Activated naive CD4-positive, alpha-beta T cell treated with anti-CD3 and anti-CD28 coated beads, Interleukin-2, amount 50 U/mL, for 16 hours (primary cell): ENCODE results near the gene ZNF362.
A peak's percentile ranks its signal among the peaks of the same experiment; 100 is the strongest.

Experiments
- DNase-seq: peaks from one replicate; pipeline ENCODE4 v3.0.0-alpha.2; 2020

Gene ZNF362

GRCh38 chr1:33246171-33246570 is 10.1 kb upstream of the ZNF362 start:
- DNase-seq, result no peak

GRCh38 chr1:33247545-33247944 is 8.7 kb upstream of the ZNF362 start:
- no peak for DNase-seq

GRCh38 chr1:33248244-33248643 is 8.0 kb upstream of the ZNF362 start:
- DNase-seq, result no peak

GRCh38 chr1:33249422-33249821 is 6.9 kb upstream of the ZNF362 start:
- no peak for DNase-seq

- no peak for DNase-seq
These were observed 6.1 kb upstream of the ZNF362 start for GRCh38 chr1:33250217-33250616.

- DNase-seq, result no peak
These were observed 5.6 kb upstream of the ZNF362 start for GRCh38 chr1:33250724-33251123.

GRCh38 chr1:33254491-33254890 is 1.8 kb upstream of the ZNF362 start:
- DNase-seq, result no peak

GRCh38 chr1:33255347-33256220 is 708 bp upstream of the ZNF362 start:
- peak; percentile 47 for DNase-seq

GRCh38 chr1:33256221-33256470 is 146 bp upstream of the ZNF362 start:
- no peak for DNase-seq

- no peak for DNase-seq
These were observed 997 bp downstream of the ZNF362 start for GRCh38 chr1:33257207-33257771.

GRCh38 chr1:33257772-33258712 is 1.8 kb downstream of the ZNF362 start:
- DNase-seq, result no peak

- DNase-seq, result no peak
These were observed 2.5 kb downstream of the ZNF362 start for GRCh38 chr1:33258788-33259274.

- no peak for DNase-seq
These were observed 3.6 kb downstream of the ZNF362 start for GRCh38 chr1:33259879-33260278.

- no peak for DNase-seq
These were observed 4.1 kb downstream of the ZNF362 start for GRCh38 chr1:33260439-33260838.

GRCh38 chr1:33261344-33261743 is 5.1 kb downstream of the ZNF362 start:
- no peak for DNase-seq

- DNase-seq, result no peak
These were observed 7.7 kb downstream of the ZNF362 start for GRCh38 chr1:33263890-33264504.

- no peak for DNase-seq
These were observed 9.7 kb downstream of the ZNF362 start for GRCh38 chr1:33265780-33266605.

- no peak for DNase-seq
These were observed 10.5 kb downstream of the ZNF362 start for GRCh38 chr1:33266766-33267165.

GRCh38 chr1:33267468-33268205 is 11.3 kb downstream of the ZNF362 start:
- DNase-seq, result no peak

- DNase-seq, result no peak
These were observed 12.2 kb downstream of the ZNF362 start for GRCh38 chr1:33268457-33268856.

- no peak for DNase-seq
These were observed 12.8 kb downstream of the ZNF362 start for GRCh38 chr1:33268927-33269610.
